Mesendoderm (in vitro differentiated cells): ENCODE results near the gene ANKMY1.
"Not testable (repeated sequence)": the region's sequence is repeated elsewhere in the genome, so short reads cannot be mapped to it uniquely, and the experiment has no call there.

Experiments used
- DNase-seq: peaks from one replicate; pipeline ENCODE4 v3.0.0; 2013
- H2AK5ac ChIP-seq: 2 replicates; pipeline ENCODE4 v1.6.1; 2013; ENCODE audit warnings: low read length, inconsistent platforms
- H2BK120ac ChIP-seq: 2 replicates; pipeline ENCODE4 v1.6.1; 2013; ENCODE audit warnings: low read depth, mild to moderate bottlenecking, low read length, moderate library complexity, mixed read lengths
- H2BK15ac ChIP-seq: replicated peaks from 2 replicates; pipeline ENCODE4 v1.6.1; 2013; ENCODE audit warnings: low read depth, mild to moderate bottlenecking, moderate library complexity
- H2BK5ac ChIP-seq: 2 replicates; pipeline ENCODE4 v1.6.1; 2013; ENCODE audit warnings: low read length, inconsistent platforms
- H3K18ac ChIP-seq: 2 replicates; pipeline ENCODE4 v1.6.1; 2013; ENCODE audit warnings: mild to moderate bottlenecking, low read length, mixed read lengths
- H3K23ac ChIP-seq: one replicate; pipeline ENCODE4 v1.6.1; 2013; ENCODE audit warnings: low read length
- H3K27ac ChIP-seq: 2 replicates; pipeline ENCODE4 v1.5.1; 2013; ENCODE audit warnings: low read depth, mild to moderate bottlenecking, inconsistent platforms, low read length, moderate library complexity
- H3K27me3 ChIP-seq: 2 replicates; pipeline ENCODE4 v1.6.1; 2013; ENCODE audit warnings: low read length, control low read depth, mild to moderate bottlenecking, inconsistent platforms; ENCODE audit not compliant: insufficient read depth, poor library complexity
- H3K36me3 ChIP-seq: 2 replicates; pipeline ENCODE4 v1.6.1; 2013; ENCODE audit warnings: low read length, inconsistent platforms; ENCODE audit not compliant: control insufficient read depth, insufficient read depth
- H3K4ac ChIP-seq: one replicate; pipeline ENCODE4 v1.6.1; 2013; ENCODE audit warnings: low read depth, mild to moderate bottlenecking, low read length, moderate library complexity
- H3K4me1 ChIP-seq: 2 replicates; pipeline ENCODE4 v1.6.1; 2013; ENCODE audit warnings: low read depth, low read length, inconsistent platforms; ENCODE audit not compliant: control insufficient read depth
- H3K4me2 ChIP-seq: 2 replicates; pipeline ENCODE4 v1.6.1; 2013; ENCODE audit warnings: low read length
- H3K4me3 ChIP-seq: 2 replicates; pipeline ENCODE4 v1.5.1; 2013; ENCODE audit warnings: mild to moderate bottlenecking, low read length
- H3K56ac ChIP-seq: one replicate; pipeline ENCODE4 v1.6.1; 2013; ENCODE audit warnings: low read length
- H3K79me1 ChIP-seq: 2 replicates; pipeline ENCODE4 v1.6.1; 2013; ENCODE audit warnings: low read length, inconsistent platforms
- H3K79me2 ChIP-seq: 2 replicates; pipeline ENCODE4 v1.6.1; 2013; ENCODE audit warnings: mild to moderate bottlenecking, low read length; ENCODE audit not compliant: control insufficient read depth, insufficient read depth
- H3K9ac ChIP-seq: 2 replicates; pipeline ENCODE4 v1.6.1; 2013; ENCODE audit warnings: low read length, inconsistent platforms
- H4K5ac ChIP-seq: one replicate; pipeline ENCODE4 v1.6.1; 2013; ENCODE audit warnings: low read length
- H4K8ac ChIP-seq: one replicate; pipeline ENCODE4 v1.6.1; 2013; ENCODE audit warnings: low read depth, mild to moderate bottlenecking, control low read depth, low read length, moderate library complexity
- WGBS: extraction: QIAGEN DNeasy Blood & Tissue Kit; methylation state at CpG from one replicate; pipeline ENCODE4 v1.1.7; 2013; ENCODE audit warnings: low lambda C conversion rate, missing lambda C conversion rate; ENCODE audit not compliant: insufficient coverage; ENCODE audit errors: extremely low coverage; 5-methylcytosine and 5-hydroxymethylcytosine counted together

Gene ANKMY1

GRCh38 chr2:240498958-240499260 lies 58.9 kb downstream of the ANKMY1 start:
- Histone ChIP-seq H3K27me3 (no peaks in the 10 kb centered on the region), H3K18ac (no peak overlapping the region), H3K36me3 (no peaks in the 10 kb centered on the region), H3K27ac (no peak overlapping the region), H3K4ac (no peak overlapping the region), H3K4me2 (no peak overlapping the region), H3K79me1 (no peaks in the 10 kb centered on the region), H2BK5ac (no peak overlapping the region), H2AK5ac (no peak overlapping the region), H3K79me2 (no peaks in the 10 kb centered on the region), H3K9ac (no peak overlapping the region), H3K56ac (no peak overlapping the region), H3K4me1 (no peaks in the 10 kb centered on the region), H4K8ac (no peak overlapping the region), H3K4me3 (no peak overlapping the region), H4K5ac (no peak overlapping the region), H2BK120ac (no peak overlapping the region), H3K23ac (no peak overlapping the region), H2BK15ac (no peak overlapping the region)
- DNase-seq, result no peak
- no CpG with 5 or more reads among the region's 9 CpGs for WGBS

GRCh38 chr2:240498171-240498957 lies 59.4 kb downstream of the ANKMY1 start:
- Histone ChIP-seq H3K4me3 (no peak overlapping the region), H2AK5ac (no peak overlapping the region), H3K79me1 (no peaks in the 10 kb centered on the region), H3K4me2 (no peak overlapping the region), H3K27ac (no peak overlapping the region), H3K27me3 (no peaks in the 10 kb centered on the region), H3K56ac (no peak overlapping the region), H2BK120ac (no peak overlapping the region), H3K4ac (no peak overlapping the region), H4K5ac (no peak overlapping the region), H3K18ac (no peak overlapping the region), H2BK15ac (no peak overlapping the region), H3K23ac (no peak overlapping the region), H2BK5ac (no peak overlapping the region), H3K36me3 (no peaks in the 10 kb centered on the region), H3K4me1 (no peaks in the 10 kb centered on the region), H4K8ac (no peak overlapping the region), H3K79me2 (no peaks in the 10 kb centered on the region), H3K9ac (no peak overlapping the region)
- no CpG with 5 or more reads among the region's 13 CpGs for WGBS
- no peak for DNase-seq

- H2BK5ac ChIP-seq, H3K27me3 ChIP-seq, H3K36me3 ChIP-seq, H2BK15ac ChIP-seq, H3K4me1 ChIP-seq, H3K18ac ChIP-seq, H3K9ac ChIP-seq, H3K4me3 ChIP-seq, H3K23ac ChIP-seq, H3K4ac ChIP-seq, H2AK5ac ChIP-seq, H3K79me1 ChIP-seq, H3K27ac ChIP-seq, H3K56ac ChIP-seq, H4K5ac ChIP-seq, H4K8ac ChIP-seq, H3K4me2 ChIP-seq, H2BK120ac ChIP-seq, H3K79me2 ChIP-seq: not testable (repeated sequence)
- WGBS, result no CpG with 5 or more reads among the region's 7 CpGs
- peak; percentile 88 for DNase-seq
Measured at GRCh38 chr2:240497082-240497481, 60.7 kb downstream of the ANKMY1 start.

- no CpG with 5 or more reads among the region's 11 CpGs for WGBS
Measured at GRCh38 chr2:240494942-240495341, 62.8 kb downstream of the ANKMY1 start.

GRCh38 chr2:240494194-240494793 lies 63.5 kb downstream of the ANKMY1 start:
- Histone ChIP-seq H3K79me2 (no peaks in the 10 kb centered on the region), H3K4me3 (no peak overlapping the region), H3K4me1 (no peaks in the 10 kb centered on the region), H2BK5ac (no peak overlapping the region), H2AK5ac (no peak overlapping the region), H3K9ac (no peak overlapping the region), H3K23ac (no peak overlapping the region), H3K79me1 (no peaks in the 10 kb centered on the region), H3K18ac (no peak overlapping the region), H3K4me2 (no peak overlapping the region), H2BK120ac (no peak overlapping the region), H3K36me3 (no peaks in the 10 kb centered on the region), H2BK15ac (no peak overlapping the region), H3K27ac (no peak overlapping the region), H3K27me3 (no peaks in the 10 kb centered on the region), H3K4ac (no peak overlapping the region), H4K8ac (no peak overlapping the region), H3K56ac (no peak overlapping the region), H4K5ac (no peak overlapping the region)
- DNase-seq, result no peak
- whole genome bisulfite sequencing, result no CpG with 5 or more reads among the region's 1 CpG

More at GRCh38 chr2:240494942-240495341, 62.8 kb downstream of the ANKMY1 start:
- peak; percentile 20 for DNase-seq
- H3K79me1 ChIP-seq, H3K4ac ChIP-seq, H4K8ac ChIP-seq, H3K56ac ChIP-seq, H3K27ac ChIP-seq, H2BK15ac ChIP-seq, H4K5ac ChIP-seq, H3K23ac ChIP-seq, H3K4me3 ChIP-seq, H3K9ac ChIP-seq, H2BK120ac ChIP-seq, H3K4me2 ChIP-seq, H3K4me1 ChIP-seq, H3K27me3 ChIP-seq, H3K79me2 ChIP-seq, H2AK5ac ChIP-seq, H3K18ac ChIP-seq, H2BK5ac ChIP-seq, H3K36me3 ChIP-seq: not testable (repeated sequence)

- H4K8ac ChIP-seq, result no peak overlapping the region
- H2BK5ac ChIP-seq, result no peak overlapping the region
- no peak overlapping the region for H3K4ac ChIP-seq
- no peak overlapping the region for H2BK120ac ChIP-seq
- H3K27ac ChIP-seq, result no peak overlapping the region
- H3K18ac ChIP-seq, result no peak overlapping the region
- H2AK5ac ChIP-seq, result no peak overlapping the region
- H3K36me3 ChIP-seq, result no peaks in the 10 kb centered on the region
- H3K56ac ChIP-seq, result no peak overlapping the region
- no CpG with 5 or more reads among the region's 2 CpGs for WGBS
- no peaks in the 10 kb centered on the region for H3K79me1 ChIP-seq
- no peak overlapping the region for H3K9ac ChIP-seq
- DNase-seq, result no peak
- H3K4me2 ChIP-seq, result no peak overlapping the region
- no peak overlapping the region for H2BK15ac ChIP-seq
- no peak overlapping the region for H3K23ac ChIP-seq
- H3K27me3 ChIP-seq, result no peaks in the 10 kb centered on the region
- H3K4me3 ChIP-seq, result no peak overlapping the region
- no peaks in the 10 kb centered on the region for H3K4me1 ChIP-seq
- H3K79me2 ChIP-seq, result no peaks in the 10 kb centered on the region
- H4K5ac ChIP-seq, result no peak overlapping the region
Measured at GRCh38 chr2:240491483-240491882, 66.3 kb downstream of the ANKMY1 start.
